HEK293 (cell line): Measurements from ENCODE around the gene ZNF41.

ENCODE experiments used
- CTCF ChIA-PET: fragments of 350-600 bp; formaldehyde crosslinking; extraction: SDS; loops from one replicate; lab custom pipeline; 2021; ENCODE audit warnings: antibody characterized with exemption; lab: Yijun Ruan, JAX
- POLR2A ChIA-PET: fragments of 300-600 bp; formaldehyde crosslinking; extraction: SDS; loops from one replicate; lab custom pipeline; 2020; ENCODE audit warnings: antibody characterized with exemption, inconsistent platforms; lab: Yijun Ruan, JAX
- H3K27ac ChIP-seq: fragments of 200-500 bp; sonication (Bioruptor generic); 2 replicates; pipeline ENCODE4 v1.5.1; 2014; ENCODE audit warnings: low read depth, low read length, control low read depth, inconsistent platforms; ENCODE audit errors: extremely low read depth
- H3K36me3 ChIP-seq, 2 experiments: fragments of 200-500 bp in 1 of 2; sonication (Bioruptor generic) in 1 of 2; 1 replicate in 1 of 2; 2 replicates in 1 of 2; pipeline ENCODE4 v1.5.1; 2014 to 2017; ENCODE audit warnings: inconsistent platforms in 2 of 2, low read length in 2 of 2; ENCODE audit not compliant: control insufficient read depth in 2 of 2, insufficient read depth in 1 of 2
- H3K4me1 ChIP-seq: fragments of 200-500 bp; sonication (Bioruptor generic); 2 replicates; pipeline ENCODE4 v1.5.1; 2014; ENCODE audit warnings: mild to moderate bottlenecking, low read length, inconsistent platforms; ENCODE audit not compliant: control insufficient read depth, insufficient read depth
- H3K4me3 ChIP-seq: 2 replicates; pipeline ENCODE4 v1.5.1; 2011; ENCODE audit warnings: low read depth, mild to moderate bottlenecking, control low read depth, low read length, moderate library complexity
- H3K9me3 ChIP-seq: fragments of 200-500 bp; sonication (Bioruptor generic); 2 replicates; pipeline ENCODE4 v1.5.1; 2014; ENCODE audit warnings: low read depth, low read length, inconsistent platforms; ENCODE audit not compliant: control insufficient read depth, insufficient read depth
- BCL6B ChIP-seq: fragments of 450-650 bp; formaldehyde crosslinking; IDR thresholded peaks from 2 replicates; pipeline ENCODE4 v1.5.1; 2017; ENCODE audit warnings: missing biosample characterization, missing genetic modification characterization
- KLF1 ChIP-seq: fragments of 450-650 bp; formaldehyde crosslinking; IDR thresholded peaks from 2 replicates; pipeline ENCODE4 v1.5.1; 2016; ENCODE audit warnings: missing biosample characterization, missing genetic modification characterization
- KLF17 ChIP-seq: fragments of 450-650 bp; formaldehyde crosslinking; IDR thresholded peaks from 2 replicates; pipeline ENCODE4 v1.5.1; 2016; ENCODE audit warnings: missing biosample characterization, missing genetic modification characterization
- KLF8 ChIP-seq: fragments of 450-650 bp; formaldehyde crosslinking; IDR thresholded peaks from 2 replicates; pipeline ENCODE4 v1.5.1; 2016; ENCODE audit warnings: missing biosample characterization, missing genetic modification characterization
- RBAK ChIP-seq: fragments of 450-650 bp; formaldehyde crosslinking; IDR thresholded peaks from 2 replicates; pipeline ENCODE4 v1.5.1; 2016; ENCODE audit warnings: missing biosample characterization, missing genetic modification characterization
- REST ChIP-seq: fragments of 450-650 bp; formaldehyde crosslinking; IDR thresholded peaks from 2 replicates; pipeline ENCODE4 v1.5.1; 2016; ENCODE audit warnings: missing biosample characterization, missing genetic modification characterization
- SCRT1 ChIP-seq: fragments of 450-650 bp; formaldehyde crosslinking; IDR thresholded peaks from 2 replicates; pipeline ENCODE4 v1.5.1; 2016; ENCODE audit warnings: missing biosample characterization, missing genetic modification characterization, borderline replicate concordance
- SCRT2 ChIP-seq: fragments of 450-650 bp; formaldehyde crosslinking; IDR thresholded peaks from 2 replicates; pipeline ENCODE4 v1.5.1; 2016; ENCODE audit warnings: missing biosample characterization, missing genetic modification characterization
- SP7 ChIP-seq: fragments of 450-650 bp; formaldehyde crosslinking; IDR thresholded peaks from 2 replicates; pipeline ENCODE4 v1.5.1; 2016; ENCODE audit warnings: missing biosample characterization, missing genetic modification characterization
- ZBTB1 ChIP-seq: fragments of 450-650 bp; formaldehyde crosslinking; IDR thresholded peaks from 2 replicates; pipeline ENCODE4 v1.5.1; 2016; ENCODE audit warnings: missing biosample characterization, missing genetic modification characterization
- ZBTB8A ChIP-seq: fragments of 450-650 bp; formaldehyde crosslinking; IDR thresholded peaks from 2 replicates; pipeline ENCODE4 v1.5.1; 2016; ENCODE audit warnings: missing biosample characterization, missing genetic modification characterization
- ZNF175 ChIP-seq: fragments of 450-650 bp; formaldehyde crosslinking; IDR thresholded peaks from 2 replicates; pipeline ENCODE4 v1.5.1; 2016; ENCODE audit warnings: missing biosample characterization, missing genetic modification characterization
- ZNF2 ChIP-seq: fragments of 450-650 bp; formaldehyde crosslinking; IDR thresholded peaks from 2 replicates; pipeline ENCODE4 v1.5.1; 2016; ENCODE audit warnings: missing biosample characterization, missing genetic modification characterization
- ZNF23 ChIP-seq: fragments of 450-650 bp; formaldehyde crosslinking; IDR thresholded peaks from 2 replicates; pipeline ENCODE4 v1.5.1; 2016; ENCODE audit warnings: missing biosample characterization, missing genetic modification characterization, borderline replicate concordance
- ZNF292 ChIP-seq: fragments of 450-650 bp; formaldehyde crosslinking; IDR thresholded peaks from 2 replicates; pipeline ENCODE4 v1.5.1; 2016; ENCODE audit warnings: low read depth, missing biosample characterization, missing genetic modification characterization, borderline replicate concordance
- ZNF404 ChIP-seq: fragments of 450-650 bp; formaldehyde crosslinking; IDR thresholded peaks from 2 replicates; pipeline ENCODE4 v1.5.1; 2017; ENCODE audit warnings: missing biosample characterization, missing genetic modification characterization
- ZNF449 ChIP-seq: fragments of 450-650 bp; formaldehyde crosslinking; IDR thresholded peaks from 2 replicates; pipeline ENCODE4 v1.5.1; 2017; ENCODE audit warnings: missing biosample characterization, mild to moderate bottlenecking, missing genetic modification characterization, moderate library complexity
- ZNF518A ChIP-seq: fragments of 450-650 bp; formaldehyde crosslinking; conservative IDR thresholded peaks from 2 replicates; pipeline ENCODE4 v1.5.1; 2016; ENCODE audit warnings: low read depth, missing biosample characterization, missing genetic modification characterization
- ZNF548 ChIP-seq: fragments of 450-650 bp; formaldehyde crosslinking; IDR thresholded peaks from 2 replicates; pipeline ENCODE4 v1.5.1; 2016; ENCODE audit warnings: missing biosample characterization, missing genetic modification characterization
- ZNF555 ChIP-seq: fragments of 450-650 bp; formaldehyde crosslinking; conservative IDR thresholded peaks from 2 replicates; pipeline ENCODE4 v1.5.1; 2017; ENCODE audit warnings: missing biosample characterization, mild to moderate bottlenecking, missing genetic modification characterization, inconsistent platforms
- ZNF558 ChIP-seq: fragments of 450-650 bp; formaldehyde crosslinking; IDR thresholded peaks from 2 replicates; pipeline ENCODE4 v1.5.1; 2016; ENCODE audit warnings: missing biosample characterization, missing genetic modification characterization
- ZNF623 ChIP-seq: fragments of 450-650 bp; formaldehyde crosslinking; IDR thresholded peaks from 2 replicates; pipeline ENCODE4 v1.5.1; 2016; ENCODE audit warnings: missing biosample characterization, missing genetic modification characterization
- ZNF660 ChIP-seq: fragments of 450-650 bp; IDR thresholded peaks from 2 replicates; pipeline ENCODE4 v1.5.1; 2018; ENCODE audit warnings: missing biosample characterization, mild to moderate bottlenecking, missing genetic modification characterization
- ZNF747 ChIP-seq: fragments of 450-650 bp; formaldehyde crosslinking; IDR thresholded peaks from 2 replicates; pipeline ENCODE4 v1.5.1; 2016; ENCODE audit warnings: missing biosample characterization, missing genetic modification characterization
- ZNF785 ChIP-seq: fragments of 450-650 bp; formaldehyde crosslinking; IDR thresholded peaks from 2 replicates; pipeline ENCODE4 v1.5.1; 2016; ENCODE audit warnings: missing biosample characterization, missing genetic modification characterization

ZNF41 gene

GRCh38 chrX:47482512-47483305 is at the start of gene ZNF41:
Gene ZNF41, minus strand, starts transcription at chrX:47483222. Its CDS starts 15,741 bp downstream, at chrX:47467481.
- Histone ChIP-seq H3K9me3 (no peaks in the 10 kb centered on the region), H3K27ac (peak within 1 kb of the TSS; percentile 82), H3K4me1 (no peaks in the 10 kb centered on the region; the same call in 1 of the 2 replicates), H3K36me3 (no peaks in the 10 kb centered on the region), H3K4me3 (peak within 1 kb of the TSS; percentile 77)
- CTCF ChIA-PET: no interaction called here
- POLR2A ChIA-PET: interaction anchor here (0.5 kb wide), 1 partner anchor 511 kb away, joined by 3 read pairs; no protein-coding TSS in a partner anchor
- TF ChIP-seq BCL6B (tag by site-specific recombination) (no peak), ZNF785 (0 out of 2 replicates have a peak, but pooled peaks have one; percentile 40), ZNF555 (tag by site-specific recombination) (no peak), SP7 (tag by site-specific recombination) (peak; percentile 9; the same call in 1 of the 2 replicates), ZBTB8A (tag by site-specific recombination) (no peak; the same call in 1 of the 2 replicates), ZNF2 (tag by site-specific recombination) (no peak), ZNF449 (no peak), ZNF623 (no peak), ZNF175 (tag by site-specific recombination) (no peak), KLF1 (tag by site-specific recombination) (0 out of 2 replicates have a peak, but pooled peaks have one; percentile 9), ZNF747 (tag by site-specific recombination) (no peak), ZNF660 (tag by site-specific recombination) (peak; percentile 79; the same call in 1 of the 2 replicates), ZNF404 (tag by site-specific recombination) (no peak), ZNF548 (tag by site-specific recombination) (no peak), SCRT1 (tag by site-specific recombination) (no peak), RBAK (tag by site-specific recombination) (no peak), SCRT2 (tag by site-specific recombination) (no peak), KLF17 (tag by site-specific recombination) (no peak), ZNF518A (tag by site-specific recombination) (no peak), KLF8 (tag by site-specific recombination) (peak; percentile 54; the same call in 1 of the 2 replicates), ZNF23 (no peak), ZNF558 (no peak), ZBTB1 (no peak), ZNF292 (no peak), REST (tag by site-specific recombination) (no peak)
